HL-60 (cell line): ENCODE measurements around the gene CETN2.

Experiments used
- DNase-seq, 2 experiments: peaks; one replicate each; pipeline ENCODE4 v3.0.0-alpha.2; 2010 to 2020; ENCODE audit warnings: low read depth in 1 of 2, low spot score in 1 of 2
- H3K27ac ChIP-seq: fragments of 250-450 bp; sonication (Bioruptor Pico); replicated peaks from 2 replicates; pipeline ENCODE4 v1.5.1; 2020; ENCODE audit warnings: mild to moderate bottlenecking, moderate library complexity
- H3K27me3 ChIP-seq: fragments of 250-450 bp; sonication (Bioruptor Pico); 2 replicates; pipeline ENCODE4 v1.5.1; 2021; ENCODE audit warnings: mild to moderate bottlenecking, moderate library complexity; ENCODE audit not compliant: insufficient read depth, poor library complexity, severe bottlenecking
- H3K4me3 ChIP-seq: replicated peaks from 2 replicates; pipeline ENCODE4 v1.5.1; 2011; ENCODE audit warnings: mild to moderate bottlenecking, control low read depth, low read length; ENCODE audit not compliant: insufficient read depth
- GABPA ChIP-seq: IDR thresholded peaks from 2 replicates; pipeline ENCODE4 v1.6.1; 2012; ENCODE audit warnings: low read depth
- POLR2AphosphoS5 ChIP-seq: IDR thresholded peaks from 2 replicates; pipeline ENCODE4 v1.6.1; 2012; ENCODE audit warnings: low read depth
- SPI1 ChIP-seq: IDR thresholded peaks from 2 replicates; pipeline ENCODE4 v1.6.1; 2012; ENCODE audit warnings: low read depth, mild to moderate bottlenecking, borderline replicate concordance
- long read RNA-seq: library from polyadenylated mRNA; unstranded; transcript quantifications from one replicate; pipeline ENCODE4 v2.0.0, GENCODE V29; 2020
- TF ChIP-seq, protein P1 (sequence below): IDR thresholded peaks from one replicate; pipeline ENCODE4 v1.5.1; 2011; ENCODE audit warnings: low read length, control low read depth, inconsistent platforms; ENCODE audit not compliant: insufficient read depth
- TF ChIP-seq, protein P2 (sequence below): IDR thresholded peaks from 2 replicates; pipeline ENCODE4 v1.6.1; 2012; ENCODE audit warnings: low read depth; ENCODE audit not compliant: insufficient replicate concordance

The CETN2 gene
- long read RNA-seq, transcript CETN2-201 (5 exons, 1,454 nt): major isoform, 9 of 11 reads
- long read RNA-seq, partial matches to known transcripts: 2 of 11 reads
- long read RNA-seq, other reads (novel, unspliced or antisense): 0 of 11 reads

DNA sequence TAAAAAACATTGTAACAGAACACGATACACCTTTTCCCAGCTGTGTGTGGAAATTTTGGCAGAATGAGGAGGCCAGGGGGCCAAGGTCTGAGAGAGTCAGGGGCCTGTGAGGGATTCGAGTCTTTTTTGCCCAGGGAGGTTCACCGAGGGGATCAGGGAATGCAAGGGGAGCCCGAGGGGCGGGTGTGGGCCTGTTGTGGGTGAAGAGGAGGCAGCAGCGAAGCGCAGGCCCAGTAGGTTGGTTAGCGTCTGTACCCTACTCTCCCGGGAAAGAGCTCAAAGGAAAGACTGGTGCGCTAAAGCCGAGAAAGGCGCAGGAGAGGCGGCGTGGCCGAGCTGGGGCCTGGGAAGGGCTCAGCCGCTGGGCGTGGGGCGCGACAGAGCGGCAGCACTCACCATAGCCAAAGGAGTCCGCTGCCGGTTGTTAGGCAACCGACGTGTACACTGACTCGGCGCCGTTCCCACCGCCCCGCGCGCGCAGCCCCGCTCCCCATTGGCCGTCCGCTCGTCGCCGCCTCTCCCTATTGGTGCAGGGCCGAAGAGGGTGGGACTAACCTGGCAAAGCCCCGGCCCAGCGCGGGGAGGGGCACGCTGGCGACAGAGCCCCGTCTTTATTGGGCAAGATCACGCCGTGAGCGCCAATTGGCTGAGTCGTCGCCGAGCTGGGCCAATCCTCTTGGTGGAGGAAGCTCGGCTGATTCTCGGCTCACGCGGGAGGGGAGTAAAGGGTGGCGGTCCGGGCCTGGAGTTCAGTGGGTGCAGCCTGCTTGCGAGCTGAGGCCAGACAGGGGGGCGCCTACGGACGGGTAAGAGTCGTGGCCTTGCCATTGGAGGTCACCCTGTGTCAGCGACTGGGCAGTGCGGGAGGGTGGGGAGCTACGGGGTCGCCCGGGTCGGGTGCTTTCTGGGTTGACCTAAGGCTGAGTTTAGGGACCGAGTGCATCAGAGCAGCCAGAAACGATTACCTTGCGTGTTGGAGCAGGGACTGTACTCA, at the start of gene CETN2, which contains the start of gene NSDHL:
Gene CETN2, minus strand, starts transcription at position 446 of the 994 bp plus-strand sequence. Its CDS starts 47 bp downstream, at position 399.
Gene NSDHL, plus strand, starts transcription at position 752 of the 994 bp plus-strand sequence. CDS start 15,262 bp downstream, outside the sequence.
- TF ChIP-seq SPI1 (no peak), POLR2AphosphoS5 (0 out of 2 replicates have a peak, but pooled peaks have one; percentile 19)
- H3K4me3 ChIP-seq: peak within 1 kb of the TSS; percentile 79
- peak; percentile 85 to 95 for DNase-seq
- H3K27me3 ChIP-seq: no peaks in the 10 kb centered on the region
- peak within 1 kb of the TSS; percentile 79 for H3K27ac ChIP-seq

DNA sequence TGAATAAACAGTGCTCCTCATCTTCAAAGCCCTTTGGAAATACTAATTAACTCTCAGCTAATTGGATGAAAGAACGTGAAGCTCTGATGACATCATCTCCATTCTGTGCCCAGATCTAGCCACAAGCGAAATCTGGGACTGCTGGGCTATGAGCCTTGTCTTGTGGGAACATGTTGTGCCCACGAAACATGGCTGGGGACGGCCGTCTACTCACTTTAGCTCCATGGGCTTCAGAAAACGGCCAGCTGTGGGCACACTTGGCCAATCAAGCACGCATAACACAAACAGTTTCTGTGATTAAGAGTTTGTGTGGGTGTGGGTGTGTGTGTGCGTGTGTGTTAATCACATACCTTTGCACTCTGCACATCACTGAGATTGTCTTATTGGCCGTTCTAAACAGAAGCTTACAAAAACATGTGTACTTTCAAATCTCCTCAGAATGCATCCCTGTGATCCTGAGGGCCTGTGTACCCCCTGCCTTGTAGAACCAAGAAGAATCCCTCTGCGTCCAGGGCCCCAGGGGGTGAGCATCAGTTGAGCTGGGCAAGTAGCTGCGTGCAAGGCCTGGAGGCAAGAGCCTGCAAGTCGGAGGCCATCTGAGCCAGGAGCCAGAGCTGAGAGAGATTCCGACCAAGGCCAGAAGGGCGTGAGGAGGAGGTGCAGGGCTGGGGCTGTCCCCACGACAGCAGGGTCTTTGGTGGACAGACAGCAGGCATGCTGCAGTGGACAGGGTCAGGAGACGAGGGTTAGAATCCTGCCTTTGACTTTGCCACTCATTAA, 48.6 kb upstream of the CETN2 start:
- H3K4me3 ChIP-seq: no peak overlapping the region
- H3K27ac ChIP-seq: no peak overlapping the region

DNA sequence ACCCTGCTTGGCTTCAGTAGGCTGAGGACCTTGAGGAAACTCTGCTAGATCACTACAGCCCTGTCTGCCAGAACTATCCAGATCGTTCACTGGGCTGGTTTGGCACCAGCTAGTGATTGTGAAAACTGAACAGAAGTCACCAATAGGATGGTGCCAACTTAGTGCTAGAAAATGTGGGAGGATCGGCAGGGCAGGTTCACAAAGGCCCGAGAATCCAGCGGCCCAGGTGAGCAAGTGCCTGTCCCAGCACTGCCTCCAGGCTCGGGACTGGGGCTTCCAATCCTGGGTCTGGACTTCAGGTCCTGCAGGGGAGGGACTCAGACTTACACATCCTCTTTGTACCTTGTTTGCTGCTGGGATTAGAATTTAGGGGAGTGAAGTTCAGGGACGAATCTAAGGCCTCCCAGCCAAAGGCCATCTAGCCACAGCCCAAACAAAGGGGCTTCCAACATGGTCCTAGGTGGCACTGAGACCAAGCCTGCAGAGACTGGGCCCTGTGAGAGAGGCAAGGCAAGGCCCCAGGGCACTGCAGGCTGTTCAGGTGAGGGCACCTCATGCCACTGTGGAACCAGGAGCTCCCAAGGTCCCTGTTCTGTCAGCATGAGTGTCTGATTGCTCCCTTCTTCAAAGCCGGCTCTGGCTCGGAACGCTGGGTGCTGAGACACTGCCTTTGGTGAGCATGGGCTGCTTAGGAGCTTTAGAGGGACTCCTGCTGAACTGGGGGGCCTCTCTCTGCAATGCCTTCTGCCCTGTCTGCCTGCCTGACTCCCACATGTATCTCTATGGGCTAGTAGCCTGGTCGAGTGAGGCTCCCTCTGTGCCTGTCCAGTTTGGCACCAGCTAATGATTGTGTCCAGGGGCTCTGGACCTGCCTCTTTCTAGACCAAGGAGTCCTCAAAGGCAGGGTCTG, 46.6 kb upstream of the CETN2 start:
- Histone ChIP-seq H3K4me3 (no peak overlapping the region), H3K27ac (no peak overlapping the region), H3K27me3 (no peaks in the 10 kb centered on the region)
- DNase-seq: no peak
- TF ChIP-seq, protein P1, sequence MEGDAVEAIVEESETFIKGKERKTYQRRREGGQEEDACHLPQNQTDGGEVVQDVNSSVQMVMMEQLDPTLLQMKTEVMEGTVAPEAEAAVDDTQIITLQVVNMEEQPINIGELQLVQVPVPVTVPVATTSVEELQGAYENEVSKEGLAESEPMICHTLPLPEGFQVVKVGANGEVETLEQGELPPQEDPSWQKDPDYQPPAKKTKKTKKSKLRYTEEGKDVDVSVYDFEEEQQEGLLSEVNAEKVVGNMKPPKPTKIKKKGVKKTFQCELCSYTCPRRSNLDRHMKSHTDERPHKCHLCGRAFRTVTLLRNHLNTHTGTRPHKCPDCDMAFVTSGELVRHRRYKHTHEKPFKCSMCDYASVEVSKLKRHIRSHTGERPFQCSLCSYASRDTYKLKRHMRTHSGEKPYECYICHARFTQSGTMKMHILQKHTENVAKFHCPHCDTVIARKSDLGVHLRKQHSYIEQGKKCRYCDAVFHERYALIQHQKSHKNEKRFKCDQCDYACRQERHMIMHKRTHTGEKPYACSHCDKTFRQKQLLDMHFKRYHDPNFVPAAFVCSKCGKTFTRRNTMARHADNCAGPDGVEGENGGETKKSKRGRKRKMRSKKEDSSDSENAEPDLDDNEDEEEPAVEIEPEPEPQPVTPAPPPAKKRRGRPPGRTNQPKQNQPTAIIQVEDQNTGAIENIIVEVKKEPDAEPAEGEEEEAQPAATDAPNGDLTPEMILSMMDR: no peak
- TF ChIP-seq SPI1 (no peak), POLR2AphosphoS5 (no peak), GABPA (no peak)
- TF ChIP-seq, protein P2, sequence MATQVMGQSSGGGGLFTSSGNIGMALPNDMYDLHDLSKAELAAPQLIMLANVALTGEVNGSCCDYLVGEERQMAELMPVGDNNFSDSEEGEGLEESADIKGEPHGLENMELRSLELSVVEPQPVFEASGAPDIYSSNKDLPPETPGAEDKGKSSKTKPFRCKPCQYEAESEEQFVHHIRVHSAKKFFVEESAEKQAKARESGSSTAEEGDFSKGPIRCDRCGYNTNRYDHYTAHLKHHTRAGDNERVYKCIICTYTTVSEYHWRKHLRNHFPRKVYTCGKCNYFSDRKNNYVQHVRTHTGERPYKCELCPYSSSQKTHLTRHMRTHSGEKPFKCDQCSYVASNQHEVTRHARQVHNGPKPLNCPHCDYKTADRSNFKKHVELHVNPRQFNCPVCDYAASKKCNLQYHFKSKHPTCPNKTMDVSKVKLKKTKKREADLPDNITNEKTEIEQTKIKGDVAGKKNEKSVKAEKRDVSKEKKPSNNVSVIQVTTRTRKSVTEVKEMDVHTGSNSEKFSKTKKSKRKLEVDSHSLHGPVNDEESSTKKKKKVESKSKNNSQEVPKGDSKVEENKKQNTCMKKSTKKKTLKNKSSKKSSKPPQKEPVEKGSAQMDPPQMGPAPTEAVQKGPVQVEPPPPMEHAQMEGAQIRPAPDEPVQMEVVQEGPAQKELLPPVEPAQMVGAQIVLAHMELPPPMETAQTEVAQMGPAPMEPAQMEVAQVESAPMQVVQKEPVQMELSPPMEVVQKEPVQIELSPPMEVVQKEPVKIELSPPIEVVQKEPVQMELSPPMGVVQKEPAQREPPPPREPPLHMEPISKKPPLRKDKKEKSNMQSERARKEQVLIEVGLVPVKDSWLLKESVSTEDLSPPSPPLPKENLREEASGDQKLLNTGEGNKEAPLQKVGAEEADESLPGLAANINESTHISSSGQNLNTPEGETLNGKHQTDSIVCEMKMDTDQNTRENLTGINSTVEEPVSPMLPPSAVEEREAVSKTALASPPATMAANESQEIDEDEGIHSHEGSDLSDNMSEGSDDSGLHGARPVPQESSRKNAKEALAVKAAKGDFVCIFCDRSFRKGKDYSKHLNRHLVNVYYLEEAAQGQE: no peak

More for the DNA sequence above, 48.6 kb upstream of the CETN2 start:
- no peak for DNase-seq
- H3K27me3 ChIP-seq: no peaks in the 10 kb centered on the region
- TF ChIP-seq, protein P2: no peak
- TF ChIP-seq GABPA (no peak), POLR2AphosphoS5 (no peak), SPI1 (no peak)
- TF ChIP-seq, protein P1: no peak
